ENCODE results near the gene TANK.

Gene TANK

DNA sequence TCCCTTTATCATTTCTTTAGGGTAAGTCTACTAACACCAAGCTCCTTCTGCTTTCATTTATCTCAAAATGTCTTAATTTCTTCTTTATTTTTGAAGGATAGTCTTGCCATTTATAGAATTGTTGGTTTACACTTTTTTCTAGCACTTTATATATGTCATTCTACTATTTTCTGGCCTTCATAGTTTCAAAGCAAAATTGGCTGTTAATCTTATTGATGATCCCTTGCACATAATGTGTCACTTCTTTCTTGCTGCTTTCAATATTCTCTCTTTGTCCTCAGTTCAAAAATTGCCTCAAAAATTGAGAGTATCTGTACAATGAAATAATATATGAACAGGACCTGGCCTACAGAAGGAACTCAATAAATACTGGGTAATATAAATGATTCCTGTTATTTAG lies 7.9 kb upstream of the TANK start:
- Histone ChIP-seq H3K9ac (ENCODE audit: low read length) (no peak overlapping the region), H3K36me3 (ENCODE audit: control insufficient read depth, insufficient read depth, low read length, severe bottlenecking) (no peaks in the 10 kb centered on the region), H3K4me1 (ENCODE audit: control insufficient read depth, insufficient read depth, low read length) (no peaks in the 10 kb centered on the region), H3K9me3 (ENCODE audit: control insufficient read depth, low read length) (peaks cover 52% of the 10 kb centered on the region), H3K27me3 (replicated peaks; ENCODE audit: control insufficient read depth, insufficient read depth, low read length) (no peaks in the 10 kb centered on the region), H3K4me3 (ENCODE audit: low read length) (no peak overlapping the region)
- DNase-seq (ENCODE audit: low read depth): no peak

DNA sequence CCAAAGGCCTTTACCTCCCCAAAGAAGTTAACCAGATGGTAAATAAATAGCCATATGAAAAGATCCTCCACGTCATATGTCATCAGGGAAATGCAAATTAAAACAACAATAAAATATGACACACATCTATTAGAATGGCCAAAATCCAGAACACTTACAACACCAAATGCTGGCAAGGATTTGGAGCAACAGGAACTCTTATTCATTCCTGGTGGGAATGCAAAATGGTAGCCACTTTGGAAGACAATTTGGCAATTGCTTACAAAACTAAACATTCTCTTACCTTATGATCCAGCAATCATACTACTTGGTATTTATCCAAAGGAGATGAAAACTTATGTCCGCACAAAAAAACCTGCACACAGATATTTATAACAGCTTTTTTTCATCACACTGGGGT lies 1.3 kb upstream of the TANK start:
- H3K4me1 ChIP-seq (ENCODE audit: control insufficient read depth, insufficient read depth, low read length): peaks cover 33% of the 10 kb centered on the region
- H3K36me3 ChIP-seq (ENCODE audit: control insufficient read depth, insufficient read depth, low read length, severe bottlenecking): peaks cover 8% of the 10 kb centered on the region
- no peaks in the 10 kb centered on the region for H3K9me3 ChIP-seq (ENCODE audit: control insufficient read depth, low read length)
- DNase-seq (ENCODE audit: low read depth): no peak
- H3K9ac ChIP-seq (ENCODE audit: low read length): no peak overlapping the region
- no peaks in the 10 kb centered on the region for H3K27me3 ChIP-seq (replicated peaks; ENCODE audit: control insufficient read depth, insufficient read depth, low read length)
- no peak overlapping the region for H3K4me3 ChIP-seq (ENCODE audit: low read length)

DNA sequence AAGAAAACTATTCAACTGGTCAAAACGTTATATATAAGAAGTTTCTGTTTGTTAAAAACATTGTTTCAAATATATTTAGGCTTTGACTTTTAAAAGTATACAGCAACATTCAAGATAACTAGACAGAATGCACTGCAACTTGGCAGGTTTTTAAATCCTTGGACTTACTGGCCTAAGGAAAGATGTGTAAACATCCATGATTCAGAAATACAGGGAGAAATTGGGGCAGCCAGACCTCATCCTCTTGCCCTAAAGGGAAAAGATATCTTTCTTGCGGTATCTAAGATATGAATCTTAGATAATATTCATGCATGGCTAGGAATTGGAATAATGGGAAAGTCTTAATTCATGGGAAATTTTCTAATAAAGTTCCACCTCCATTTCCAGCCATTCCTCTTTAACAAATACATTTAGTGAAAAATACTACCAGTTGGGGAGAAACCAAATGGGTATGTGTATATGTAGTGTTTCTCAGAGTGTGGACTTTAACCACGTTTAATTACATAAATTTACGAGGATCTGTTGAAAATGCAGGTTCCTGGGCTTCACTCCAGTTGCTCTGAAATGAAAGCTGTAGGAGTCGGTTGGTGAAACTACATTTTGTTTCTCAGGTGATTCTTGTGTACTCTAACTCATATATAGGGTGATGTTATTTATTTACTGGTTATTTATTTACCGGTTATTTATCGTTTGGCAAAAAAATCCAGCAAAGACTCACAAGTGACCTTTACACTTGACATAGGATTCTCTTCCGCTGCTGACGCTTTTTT lies 587 bp upstream of the TANK start:
- H3K36me3 ChIP-seq (ENCODE audit: control insufficient read depth, insufficient read depth, low read length, severe bottlenecking): peaks cover 15% of the 10 kb centered on the region
- H3K27me3 ChIP-seq (replicated peaks; ENCODE audit: control insufficient read depth, insufficient read depth, low read length): no peaks in the 10 kb centered on the region
- H3K4me1 ChIP-seq (ENCODE audit: control insufficient read depth, insufficient read depth, low read length): peaks cover 40% of the 10 kb centered on the region
- no peaks in the 10 kb centered on the region for H3K9me3 ChIP-seq (ENCODE audit: control insufficient read depth, low read length)
- peak overlapping the region; percentile 89 for H3K4me3 ChIP-seq (ENCODE audit: low read length)
- H3K9ac ChIP-seq (ENCODE audit: low read length): peak overlapping the region; percentile 77
- DNase-seq (ENCODE audit: low read depth): peak; percentile 26

DNA sequence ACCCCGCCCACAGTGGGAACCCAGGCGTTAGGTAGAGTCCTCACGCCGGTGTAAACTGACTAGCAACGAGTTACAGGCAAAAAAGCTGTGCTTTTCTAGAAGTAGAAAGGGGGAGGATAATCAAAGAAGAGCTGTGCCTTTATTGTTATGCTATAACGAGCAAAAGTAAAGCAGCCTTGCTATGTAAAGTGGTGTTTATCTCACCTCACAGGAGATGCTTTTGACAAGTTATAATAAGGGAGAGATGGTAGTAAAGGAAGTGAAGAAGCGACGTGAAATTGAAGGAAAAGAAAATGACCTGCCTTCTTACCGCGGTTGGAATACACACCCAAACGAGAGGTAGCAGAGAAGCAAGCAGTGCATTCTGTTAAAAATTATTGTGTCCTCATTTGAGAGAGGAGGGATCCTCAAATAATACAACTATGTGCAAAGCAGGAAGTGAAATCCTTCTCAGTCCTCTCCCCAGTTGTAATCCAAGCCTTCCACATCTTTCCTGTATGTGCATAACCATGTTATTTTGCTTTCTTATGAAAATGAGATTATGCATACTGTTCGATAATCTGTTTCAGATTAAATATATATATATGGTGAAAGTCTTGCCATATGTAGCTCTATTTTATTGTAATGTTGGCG lies 962 bp downstream of the TANK start:
- H3K4me1 ChIP-seq (ENCODE audit: control insufficient read depth, insufficient read depth, low read length): peaks cover 53% of the 10 kb centered on the region
- H3K9me3 ChIP-seq (ENCODE audit: control insufficient read depth, low read length): no peaks in the 10 kb centered on the region
- no peaks in the 10 kb centered on the region for H3K27me3 ChIP-seq (replicated peaks; ENCODE audit: control insufficient read depth, insufficient read depth, low read length)
- peak; percentile 34 for DNase-seq (ENCODE audit: low read depth)
- H3K4me3 ChIP-seq (ENCODE audit: low read length): peak overlapping the region; percentile 89
- peaks cover 15% of the 10 kb centered on the region for H3K36me3 ChIP-seq (ENCODE audit: control insufficient read depth, insufficient read depth, low read length, severe bottlenecking)
- peak overlapping the region; percentile 100 for H3K9ac ChIP-seq (ENCODE audit: low read length)

DNA sequence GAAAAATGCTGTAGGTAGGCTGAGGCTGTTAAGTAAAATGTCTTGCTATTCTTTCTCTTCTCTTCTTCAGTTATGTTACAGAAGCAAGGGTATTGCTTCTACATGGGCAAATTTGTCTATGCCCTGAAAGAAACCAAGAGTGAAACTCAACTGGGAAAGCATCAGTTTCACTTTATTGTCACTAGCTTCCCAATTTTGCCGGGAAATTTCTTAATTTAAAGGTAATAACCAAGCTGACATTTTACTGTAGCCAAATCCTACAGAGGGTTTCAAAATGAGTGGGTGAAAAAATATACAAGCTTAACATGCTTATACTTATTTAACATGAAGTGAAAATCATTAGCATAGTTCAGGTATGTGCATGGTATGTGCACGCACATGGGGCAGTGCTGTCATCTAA lies 3.2 kb downstream of the TANK start:
- peaks cover 15% of the 10 kb centered on the region for H3K36me3 ChIP-seq (ENCODE audit: control insufficient read depth, insufficient read depth, low read length, severe bottlenecking)
- DNase-seq (ENCODE audit: low read depth): no peak
- H3K9ac ChIP-seq (ENCODE audit: low read length): no peak overlapping the region
- H3K4me3 ChIP-seq (ENCODE audit: low read length): no peak overlapping the region
- no peaks in the 10 kb centered on the region for H3K27me3 ChIP-seq (replicated peaks; ENCODE audit: control insufficient read depth, insufficient read depth, low read length)
- peaks cover 65% of the 10 kb centered on the region for H3K4me1 ChIP-seq (ENCODE audit: control insufficient read depth, insufficient read depth, low read length)
- no peaks in the 10 kb centered on the region for H3K9me3 ChIP-seq (ENCODE audit: control insufficient read depth, low read length)

DNA sequence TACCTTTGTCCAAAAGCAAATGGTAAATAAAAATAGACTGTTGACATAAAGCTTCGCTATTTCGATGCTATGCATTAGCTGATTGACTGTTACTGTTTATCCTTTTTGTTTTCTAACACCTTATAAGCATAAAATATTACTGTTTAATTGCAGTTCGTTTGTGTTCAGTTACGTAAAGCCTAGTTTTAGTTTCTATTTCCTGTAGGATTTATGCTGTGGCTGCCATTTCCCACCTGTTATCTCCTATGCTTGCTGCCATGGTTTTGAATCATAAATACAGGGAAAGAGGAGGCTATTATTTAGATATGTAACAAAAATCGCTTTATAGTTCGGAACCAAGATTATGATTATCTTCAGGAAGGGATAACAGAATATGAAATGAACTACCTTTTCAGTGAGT lies 3.9 kb downstream of the TANK start:
- H3K9me3 ChIP-seq (ENCODE audit: control insufficient read depth, low read length): no peaks in the 10 kb centered on the region
- no peak overlapping the region for H3K9ac ChIP-seq (ENCODE audit: low read length)
- no peaks in the 10 kb centered on the region for H3K27me3 ChIP-seq (replicated peaks; ENCODE audit: control insufficient read depth, insufficient read depth, low read length)
- DNase-seq (ENCODE audit: low read depth): no peak
- peaks cover 15% of the 10 kb centered on the region for H3K36me3 ChIP-seq (ENCODE audit: control insufficient read depth, insufficient read depth, low read length, severe bottlenecking)
- H3K4me1 ChIP-seq (ENCODE audit: control insufficient read depth, insufficient read depth, low read length): peaks cover 63% of the 10 kb centered on the region
- H3K4me3 ChIP-seq (ENCODE audit: low read length): peak overlapping the region; percentile 15

DNA sequence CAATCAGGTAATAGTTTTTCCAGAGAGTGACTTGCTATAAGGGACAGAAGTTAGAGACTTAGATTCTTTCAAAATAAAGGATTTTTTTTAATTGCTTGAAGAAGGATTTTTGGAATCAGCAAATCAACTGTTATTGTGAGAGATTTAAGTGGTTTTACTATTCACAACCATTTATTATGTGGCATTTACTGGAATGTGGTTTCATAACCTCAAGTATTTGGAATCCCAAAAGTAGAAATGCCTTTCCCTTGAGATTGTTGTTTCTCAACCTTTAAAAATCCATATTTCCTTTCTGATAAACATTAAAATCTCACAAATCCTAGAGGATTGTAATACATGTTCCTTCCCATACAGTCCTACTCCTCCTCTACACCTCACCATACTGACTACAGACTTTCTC lies 5.0 kb downstream of the TANK start:
- peak overlapping the region; percentile 59 for H3K9ac ChIP-seq (ENCODE audit: low read length)
- peaks cover 56% of the 10 kb centered on the region for H3K4me1 ChIP-seq (ENCODE audit: control insufficient read depth, insufficient read depth, low read length)
- H3K4me3 ChIP-seq (ENCODE audit: low read length): peak overlapping the region; percentile 68
- H3K9me3 ChIP-seq (ENCODE audit: control insufficient read depth, low read length): no peaks in the 10 kb centered on the region
- H3K36me3 ChIP-seq (ENCODE audit: control insufficient read depth, insufficient read depth, low read length, severe bottlenecking): peaks cover 15% of the 10 kb centered on the region
- DNase-seq (ENCODE audit: low read depth): peak; percentile 79
- no peaks in the 10 kb centered on the region for H3K27me3 ChIP-seq (replicated peaks; ENCODE audit: control insufficient read depth, insufficient read depth, low read length)

DNA sequence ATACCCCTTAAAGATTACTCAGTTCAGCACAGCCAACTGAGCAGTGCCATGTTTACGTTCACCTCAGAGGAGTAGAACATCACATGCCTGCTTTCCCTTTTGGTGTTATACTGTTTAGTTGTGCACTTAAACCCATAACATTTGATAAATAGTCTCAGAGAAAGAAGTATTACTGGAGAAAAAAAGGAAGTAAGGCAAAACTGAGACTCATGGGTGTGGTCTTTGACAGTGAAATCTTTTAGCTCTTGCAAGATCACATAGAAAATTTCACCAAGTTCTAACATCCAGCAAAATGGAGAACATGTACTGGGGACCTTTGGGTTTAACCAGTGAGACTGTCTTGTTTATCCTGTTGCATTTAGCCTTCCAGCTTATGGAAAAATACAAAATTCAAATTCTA lies 5.6 kb downstream of the TANK start:
- H3K4me1 ChIP-seq (ENCODE audit: control insufficient read depth, insufficient read depth, low read length): peaks cover 62% of the 10 kb centered on the region
- peaks cover 15% of the 10 kb centered on the region for H3K36me3 ChIP-seq (ENCODE audit: control insufficient read depth, insufficient read depth, low read length, severe bottlenecking)
- no peaks in the 10 kb centered on the region for H3K9me3 ChIP-seq (ENCODE audit: control insufficient read depth, low read length)
- no peaks in the 10 kb centered on the region for H3K27me3 ChIP-seq (replicated peaks; ENCODE audit: control insufficient read depth, insufficient read depth, low read length)
- H3K9ac ChIP-seq (ENCODE audit: low read length): peak overlapping the region; percentile 59
- peak; percentile 43 for DNase-seq (ENCODE audit: low read depth)
- H3K4me3 ChIP-seq (ENCODE audit: low read length): peak overlapping the region; percentile 68

DNA sequence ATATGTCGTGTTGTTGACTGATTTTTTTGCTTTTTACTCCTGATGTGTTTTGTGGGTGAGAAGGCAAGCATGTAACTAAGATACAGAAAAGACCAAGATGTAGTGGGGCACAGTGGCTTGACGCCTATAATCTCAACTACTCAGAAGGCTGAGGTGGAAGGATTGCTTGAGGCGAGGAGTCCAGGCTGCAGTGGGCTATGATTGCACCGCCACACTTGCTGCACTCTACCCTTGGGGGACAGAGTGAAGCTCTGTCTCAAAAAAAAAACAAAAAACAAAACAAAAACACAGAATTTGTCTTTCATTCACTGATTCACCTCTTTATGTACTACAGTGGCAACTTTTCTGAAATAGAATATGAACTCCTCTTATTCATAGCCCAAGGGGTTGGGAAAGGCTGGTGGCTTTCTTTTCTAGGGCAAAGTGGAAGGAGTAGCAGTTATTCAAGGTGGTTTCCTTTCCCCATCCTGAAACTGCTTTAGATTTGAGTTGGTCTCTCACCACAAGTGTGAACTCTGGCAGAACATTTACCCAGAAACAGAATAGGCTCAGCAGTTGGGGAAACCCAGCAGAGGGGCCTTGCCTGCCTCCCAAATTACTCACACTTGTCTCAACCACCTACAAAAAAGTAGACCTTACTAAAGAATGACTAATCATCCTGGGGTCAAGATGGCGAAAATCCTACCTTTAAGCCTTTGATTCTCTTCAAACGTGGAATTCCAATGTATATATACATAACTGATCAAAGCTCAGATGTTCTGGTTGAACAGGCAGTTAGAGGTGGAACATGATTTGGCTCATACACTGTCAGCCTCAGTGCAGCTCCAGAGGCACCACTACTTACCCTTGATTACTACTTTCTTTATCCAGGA lies 6.5 kb downstream of the TANK start:
- Histone ChIP-seq H3K36me3 (ENCODE audit: control insufficient read depth, insufficient read depth, low read length, severe bottlenecking) (peaks cover 15% of the 10 kb centered on the region), H3K9me3 (ENCODE audit: control insufficient read depth, low read length) (no peaks in the 10 kb centered on the region), H3K4me3 (ENCODE audit: low read length) (peak overlapping the region; percentile 68), H3K27me3 (replicated peaks; ENCODE audit: control insufficient read depth, insufficient read depth, low read length) (no peaks in the 10 kb centered on the region), H3K4me1 (ENCODE audit: control insufficient read depth, insufficient read depth, low read length) (peaks cover 69% of the 10 kb centered on the region), H3K9ac (ENCODE audit: low read length) (no peak overlapping the region)
- no peak for DNase-seq (ENCODE audit: low read depth)

DNA sequence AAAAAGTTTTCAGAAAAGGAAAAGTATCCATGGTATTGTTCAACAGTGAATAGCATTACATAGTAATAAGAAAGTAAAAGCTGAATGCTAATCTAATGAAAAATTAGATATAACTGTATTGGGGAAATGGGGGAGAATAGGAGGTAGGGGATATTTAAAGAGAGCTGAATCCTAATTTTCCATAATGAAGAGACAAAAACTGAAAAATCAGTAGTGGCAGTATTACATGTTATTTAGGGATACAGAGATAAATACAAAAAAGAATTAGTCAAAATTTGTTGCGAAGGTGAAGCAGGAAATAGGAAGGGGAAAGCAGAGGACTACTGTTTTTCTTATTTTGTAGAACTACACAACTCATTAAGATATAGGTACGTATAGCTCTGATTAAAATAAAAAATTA lies 9.1 kb downstream of the TANK start:
- peaks cover 20% of the 10 kb centered on the region for H3K36me3 ChIP-seq (ENCODE audit: control insufficient read depth, insufficient read depth, low read length, severe bottlenecking)
- H3K9ac ChIP-seq (ENCODE audit: low read length): no peak overlapping the region
- no peak overlapping the region for H3K4me3 ChIP-seq (ENCODE audit: low read length)
- no peaks in the 10 kb centered on the region for H3K9me3 ChIP-seq (ENCODE audit: control insufficient read depth, low read length)
- H3K27me3 ChIP-seq (replicated peaks; ENCODE audit: control insufficient read depth, insufficient read depth, low read length): no peaks in the 10 kb centered on the region
- peaks cover 59% of the 10 kb centered on the region for H3K4me1 ChIP-seq (ENCODE audit: control insufficient read depth, insufficient read depth, low read length)
- no peak for DNase-seq (ENCODE audit: low read depth)

DNA sequence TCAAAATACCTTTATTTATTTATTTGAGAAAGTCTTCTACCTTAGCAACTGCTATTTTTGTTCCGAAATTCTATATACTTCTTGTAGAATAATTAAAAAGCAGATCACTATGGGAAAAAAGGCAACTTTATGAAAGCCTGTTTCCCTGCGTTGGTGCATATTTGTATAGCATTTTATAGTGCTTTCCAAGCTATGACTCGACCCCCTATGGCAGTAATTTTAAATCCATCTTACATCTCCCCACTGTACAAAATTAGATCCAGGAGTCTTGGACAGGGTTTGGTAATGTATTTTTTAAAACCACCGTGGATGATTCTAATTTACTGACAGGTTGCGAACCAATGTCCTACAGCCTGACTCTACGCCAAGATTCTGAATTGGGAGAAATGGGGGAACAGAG lies 10.1 kb downstream of the TANK start:
- DNase-seq (ENCODE audit: low read depth): no peak
- Histone ChIP-seq H3K9ac (ENCODE audit: low read length) (no peak overlapping the region), H3K4me3 (ENCODE audit: low read length) (peak overlapping the region; percentile 41), H3K4me1 (ENCODE audit: control insufficient read depth, insufficient read depth, low read length) (peaks cover 51% of the 10 kb centered on the region), H3K36me3 (ENCODE audit: control insufficient read depth, insufficient read depth, low read length, severe bottlenecking) (peaks cover 22% of the 10 kb centered on the region), H3K27me3 (replicated peaks; ENCODE audit: control insufficient read depth, insufficient read depth, low read length) (no peaks in the 10 kb centered on the region), H3K9me3 (ENCODE audit: control insufficient read depth, low read length) (no peaks in the 10 kb centered on the region)

Measured in adipocyte (in vitro differentiated cells).